Measurements from ENCODE around the gene USP25. TPM values are rescaled to one million over a fixed set of nuclear protein-coding genes. Genes with fewer than 3 reads are reported as not detected.

Gene USP25
- total and polyA plus RNA-seq, 2 of the 8 experiments (the other 6 are each of a cell fraction or from before 2014, with no cell fraction given), result 11.2 to 48.1 TPM

DNA sequence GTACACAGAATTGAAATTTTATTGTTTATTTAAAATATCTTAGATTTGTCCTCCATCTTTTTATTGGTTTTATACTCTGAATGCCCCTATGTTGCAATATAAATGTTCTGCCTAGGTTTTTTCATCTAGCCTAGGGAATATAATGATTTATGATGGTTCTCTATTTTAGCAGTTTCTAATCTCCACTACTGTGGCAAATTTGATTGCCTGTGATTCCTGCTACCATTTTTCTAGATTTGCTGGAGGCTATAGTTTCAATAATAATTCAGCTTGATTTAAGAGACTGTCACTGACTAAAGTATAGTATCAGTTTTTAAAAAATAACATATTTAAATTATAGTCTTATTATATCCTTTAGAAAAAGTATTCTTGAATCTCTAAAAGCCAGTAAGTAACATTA lies 90.5 kb downstream of the USP25 start:
- DNase-seq (ENCODE audit: low read depth in 1 of 2, low spot score in 2 of 2), result no peak
- no peak overlapping the region for H2BK20ac ChIP-seq (ENCODE audit: low read length)
- POLR2A ChIA-PET (ENCODE audit: partially characterized antibody), result no interaction called here
- H2BK120ac ChIP-seq (replicated peaks; ENCODE audit: low read depth, low read length), result no peak overlapping the region
- CTCF ChIA-PET (ENCODE audit: partially characterized antibody), result interaction anchor here (1.4 to 2.1 kb wide), 2 partner anchors 14 to 228 kb away, joined by 5 read pairs; no protein-coding TSS in a partner anchor
- H4K20me1 ChIP-seq (replicated peaks in 1 of 2; ENCODE audit: control insufficient read depth in 1 of 2, insufficient read depth in 2 of 2, low read length in 2 of 2), result peaks cover 0 to 1% of the 10 kb centered on the region in 2 experiments
- H4K8ac ChIP-seq (ENCODE audit: extremely low read depth, insufficient read depth, low read length), result no peak overlapping the region
- H3K9me3 ChIP-seq (ENCODE audit: insufficient read depth in 2 of 2, low read depth in 1 of 2, low read length in 1 of 2), result peaks cover 2% of the 10 kb centered on the region in 2 experiments; a peak in 3 of 4 replicates
- H3K14ac ChIP-seq (ENCODE audit: insufficient read length), result no peak overlapping the region
- FAIRE-seq, result no peak
- no peak overlapping the region for H2BK15ac ChIP-seq (ENCODE audit: low read length)
- H2BK12ac ChIP-seq (ENCODE audit: low read depth, low read length), result no peak overlapping the region
- H2BK5ac ChIP-seq (ENCODE audit: low read depth, low read length), result no peak overlapping the region
- no peak overlapping the region for H2AFZ ChIP-seq (ENCODE audit: low read length)
- H3K18ac ChIP-seq (ENCODE audit: extremely low read depth, low read length), result no peak overlapping the region
- no peaks in the 10 kb centered on the region; a peak in 1 of 4 replicates for H3K79me2 ChIP-seq (ENCODE audit: control insufficient read depth in 1 of 2, insufficient read depth in 2 of 2, low read length in 2 of 2)
- no peak overlapping the region for H3K4ac ChIP-seq (replicated peaks; ENCODE audit: insufficient read length, low read depth, low read length)
- no peak overlapping the region for H3K23ac ChIP-seq (ENCODE audit: insufficient read length)
- H2AK5ac ChIP-seq (ENCODE audit: low read depth, low read length), result no peak overlapping the region
- no peaks in the 10 kb centered on the region for H3K27me3 ChIP-seq (replicated peaks in 1 of 4; ENCODE audit: control insufficient read depth in 3 of 4, extremely low read depth in 1 of 4, insufficient read depth in 3 of 4, low read length in 3 of 4)
- no peak overlapping the region for H3K56ac ChIP-seq (replicated peaks; ENCODE audit: insufficient read length, low read depth, low read length)
- H3K79me1 ChIP-seq (ENCODE audit: low read depth, low read length), result no peaks in the 10 kb centered on the region
- 0 out of 7 replicates have a peak, but pooled peaks cover 0 to 2% (median 0%) of the 10 kb centered on the region in 4 experiments for H3K4me1 ChIP-seq (replicated peaks in 1 of 4; ENCODE audit: control insufficient read depth in 3 of 4, insufficient read depth in 4 of 4, low read length in 3 of 4)
- no peak overlapping the region for H3K4me2 ChIP-seq (ENCODE audit: insufficient read depth in 1 of 2, low read depth in 2 of 2, low read length in 2 of 2)
- no peak overlapping the region for H4K5ac ChIP-seq (ENCODE audit: insufficient read length, low read depth, low read length)
- H3K36me3 ChIP-seq (ENCODE audit: control insufficient read depth in 2 of 4, insufficient read depth in 4 of 4, low read length in 3 of 4), result peaks cover 0 to 25% (median 8%) of the 10 kb centered on the region in 4 experiments; a peak in 5 of 8 replicates
- H3K23me2 ChIP-seq (ENCODE audit: low read depth, low read length), result no peaks in the 10 kb centered on the region
- no peak overlapping the region for H3K27ac ChIP-seq (ENCODE audit: low read depth, low read length)
- no peak overlapping the region for H3K9ac ChIP-seq (replicated peaks in 1 of 4; ENCODE audit: extremely low read depth in 1 of 4, low read depth in 3 of 4, low read length in 3 of 4)
- H3K4me3 ChIP-seq (ENCODE audit: extremely low read depth in 1 of 4, insufficient read depth in 2 of 4, low read depth in 3 of 4, low read length in 4 of 4), result no peak overlapping the region
- H4K91ac ChIP-seq (replicated peaks; ENCODE audit: insufficient read length, low read length), result no peak overlapping the region
- TF ChIP-seq NRF1 (IDR thresholded peaks at IDR 0.05; ENCODE audit: low read depth, low read length) (no peak), EP300 (IDR thresholded peaks at IDR 0.05; ENCODE audit: borderline replicate concordance in 1 of 2, low read depth in 2 of 2, low read length in 2 of 2) (no peak), YY1 (IDR thresholded peaks at IDR 0.05; ENCODE audit: low read depth, low read length) (no peak), ZNF274 (IDR thresholded peaks at IDR 0.05; ENCODE audit: borderline replicate concordance, extremely low read depth, low read length) (no peak), SP1 (IDR thresholded peaks at IDR 0.05; ENCODE audit: low read depth, low read length) (no peak), CBX5 (IDR thresholded peaks at IDR 0.05; ENCODE audit: low read depth, low read length) (no peak), CHD2 (IDR thresholded peaks at IDR 0.05; ENCODE audit: low read length) (no peak), TAF1 (IDR thresholded peaks at IDR 0.05; ENCODE audit: low read depth, low read length) (no peak), RFX5 (IDR thresholded peaks at IDR 0.05; ENCODE audit: borderline replicate concordance, low read depth, low read length) (no peak), SIRT6 (IDR thresholded peaks at IDR 0.05; ENCODE audit: low read length) (no peak)
- TF ChIP-seq, protein P1, sequence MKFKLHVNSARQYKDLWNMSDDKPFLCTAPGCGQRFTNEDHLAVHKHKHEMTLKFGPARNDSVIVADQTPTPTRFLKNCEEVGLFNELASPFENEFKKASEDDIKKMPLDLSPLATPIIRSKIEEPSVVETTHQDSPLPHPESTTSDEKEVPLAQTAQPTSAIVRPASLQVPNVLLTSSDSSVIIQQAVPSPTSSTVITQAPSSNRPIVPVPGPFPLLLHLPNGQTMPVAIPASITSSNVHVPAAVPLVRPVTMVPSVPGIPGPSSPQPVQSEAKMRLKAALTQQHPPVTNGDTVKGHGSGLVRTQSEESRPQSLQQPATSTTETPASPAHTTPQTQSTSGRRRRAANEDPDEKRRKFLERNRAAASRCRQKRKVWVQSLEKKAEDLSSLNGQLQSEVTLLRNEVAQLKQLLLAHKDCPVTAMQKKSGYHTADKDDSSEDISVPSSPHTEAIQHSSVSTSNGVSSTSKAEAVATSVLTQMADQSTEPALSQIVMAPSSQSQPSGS (IDR thresholded peaks at IDR 0.05; ENCODE audit: low read length), result no peak
- TF ChIP-seq, protein P2, sequence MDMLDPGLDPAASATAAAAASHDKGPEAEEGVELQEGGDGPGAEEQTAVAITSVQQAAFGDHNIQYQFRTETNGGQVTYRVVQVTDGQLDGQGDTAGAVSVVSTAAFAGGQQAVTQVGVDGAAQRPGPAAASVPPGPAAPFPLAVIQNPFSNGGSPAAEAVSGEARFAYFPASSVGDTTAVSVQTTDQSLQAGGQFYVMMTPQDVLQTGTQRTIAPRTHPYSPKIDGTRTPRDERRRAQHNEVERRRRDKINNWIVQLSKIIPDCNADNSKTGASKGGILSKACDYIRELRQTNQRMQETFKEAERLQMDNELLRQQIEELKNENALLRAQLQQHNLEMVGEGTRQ (IDR thresholded peaks at IDR 0.05; ENCODE audit: low read length), result no peak
- TF ChIP-seq, protein P3, sequence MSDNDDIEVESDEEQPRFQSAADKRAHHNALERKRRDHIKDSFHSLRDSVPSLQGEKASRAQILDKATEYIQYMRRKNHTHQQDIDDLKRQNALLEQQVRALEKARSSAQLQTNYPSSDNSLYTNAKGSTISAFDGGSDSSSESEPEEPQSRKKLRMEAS (IDR thresholded peaks at IDR 0.05), result no peak

All from H1 (cell line).